PC-3 (cell line): ENCODE data around the gene GDPD5.

Source experiments
- CTCF ChIP-seq: fragments of 300-600 bp; sonication (generic); conservative IDR thresholded peaks from 2 replicates; pipeline ENCODE4 v1.5.1; 2017; ENCODE audit warnings: antibody characterized with exemption, low read depth, mild to moderate bottlenecking, low read length
- EZH2 ChIP-seq: fragments of 300-600 bp; sonication (generic); IDR thresholded peaks from one replicate; pipeline ENCODE4 v1.6.1; 2017; ENCODE audit warnings: antibody characterized with exemption, mild to moderate bottlenecking, low read length; ENCODE audit not compliant: unreplicated experiment
- EZH2phosphoT487 ChIP-seq: fragments of 300-600 bp; sonication (generic); IDR thresholded peaks from 2 replicates; pipeline ENCODE4 v1.6.1; 2018; ENCODE audit warnings: mild to moderate bottlenecking, antibody characterized with exemption, low read length, borderline replicate concordance

GRCh38 chr11:75471176-75471973 is 54.4 kb downstream of the GDPD5 start:
- TF ChIP-seq CTCF = no peak
- TF ChIP-seq EZH2 = no peak
- no peak for TF ChIP-seq EZH2phosphoT487
